Calu3 (cell line): ENCODE measurements around the gene LSM14A. TPM values are rescaled to one million over a fixed set of nuclear protein-coding genes. Genes with fewer than 3 reads are reported as not detected.

Experiments
- BruUV-seq: library from RNA; stranded (reverse); fragments of 400-500 nt; replicated peaks from 2 replicates; lab custom pipeline; 2021; lab: Mats Ljungman, UMichigan
- CTCF ChIA-PET: fragments of 300-600 bp; sonication (Branson Sonifier 250); formaldehyde crosslinking; loops from one replicate; lab custom pipeline; 2022; ENCODE audit warnings: antibody characterized with exemption; lab: Charles Lee
- DNase-seq: peaks from one replicate; pipeline ENCODE4 v3.0.0; 2022
- H3K27ac Mint-ChIP-seq: one replicate; pipeline ENCODE4 v1.8.0; 2022; ENCODE audit warnings: mixed read lengths; ENCODE audit not compliant: unreplicated experiment
- H3K27me3 Mint-ChIP-seq: one replicate; pipeline ENCODE4 v1.8.0; 2022; ENCODE audit warnings: mixed read lengths; ENCODE audit not compliant: unreplicated experiment
- H3K36me3 Mint-ChIP-seq: one replicate; pipeline ENCODE4 v1.8.0; 2022; ENCODE audit warnings: mild to moderate bottlenecking, moderate library complexity, mixed read lengths; ENCODE audit not compliant: insufficient read depth, unreplicated experiment
- H3K4me1 Mint-ChIP-seq: one replicate; pipeline ENCODE4 v1.8.0; 2022; ENCODE audit warnings: mild to moderate bottlenecking, low read depth, mixed read lengths; ENCODE audit not compliant: unreplicated experiment
- H3K4me3 Mint-ChIP-seq: one replicate; pipeline ENCODE4 v1.8.0; 2022; ENCODE audit warnings: mild to moderate bottlenecking, low read depth, moderate library complexity, mixed read lengths; ENCODE audit not compliant: unreplicated experiment
- H3K9me3 Mint-ChIP-seq: one replicate; pipeline ENCODE4 v1.8.0; 2022; ENCODE audit warnings: low read depth, mixed read lengths; ENCODE audit not compliant: unreplicated experiment
- CTCF ChIP-seq: fragments of 200-600 bp; IDR thresholded peaks from one replicate; pipeline ENCODE4 v1.8.0; 2022; ENCODE audit warnings: antibody characterized with exemption; ENCODE audit not compliant: unreplicated experiment
- intact Hi-C: fragments of 100-400 bp; cut with micrococcal nuclease; formaldehyde crosslinking; loops from one replicate; pipeline ENCODE4 v1.10.0; 2022; ENCODE audit not compliant: unreplicated experiment
- total RNA-seq: library from RNA; stranded (reverse); gene quantifications from 2 replicates; pipeline ENCODE4 v1.2.3, GENCODE V29; 2022

The LSM14A gene
- total RNA-seq, 1 experiment from 2014 or later: 131 TPM

GRCh38 chr19:34184880-34185491, 12.7 kb downstream of the LSM14A start:
- intact Hi-C loops: no loop called here
- Mint-ChIP-seq H3K9me3 (no peaks in the 10 kb centered on the region), H3K36me3 (peaks cover 5% of the 10 kb centered on the region), H3K27me3 (no peaks in the 10 kb centered on the region), H3K27ac (no peak overlapping the region), H3K4me3 (no peak overlapping the region), H3K4me1 (peaks cover 55% of the 10 kb centered on the region)
- CTCF ChIA-PET: no interaction called here
- no peak for DNase-seq
- BruUV-seq: no TSS peak
- TF ChIP-seq CTCF: no peak

GRCh38 chr19:34186205-34186604, 13.9 kb downstream of the LSM14A start:
- Mint-ChIP-seq H3K27me3 (no peaks in the 10 kb centered on the region), H3K9me3 (no peaks in the 10 kb centered on the region), H3K4me1 (peaks cover 55% of the 10 kb centered on the region), H3K36me3 (peaks cover 3% of the 10 kb centered on the region), H3K4me3 (no peak overlapping the region), H3K27ac (no peak overlapping the region)
- CTCF ChIA-PET: interaction anchor here (1.7 kb wide), 1 partner anchor 12 kb away, joined by 4 read pairs; no protein-coding TSS in a partner anchor
- intact Hi-C loops: no loop called here
- no TSS peak for BruUV-seq
- TF ChIP-seq CTCF: no peak
- no peak for DNase-seq

GRCh38 chr19:34187011-34187410, 14.7 kb downstream of the LSM14A start:
- TF ChIP-seq CTCF: no peak
- DNase-seq: no peak
- Mint-ChIP-seq H3K27ac (no peak overlapping the region), H3K27me3 (no peaks in the 10 kb centered on the region), H3K4me1 (peaks cover 53% of the 10 kb centered on the region), H3K36me3 (no peaks in the 10 kb centered on the region), H3K4me3 (no peak overlapping the region), H3K9me3 (no peaks in the 10 kb centered on the region)
- no TSS peak for BruUV-seq
- CTCF ChIA-PET: interaction anchor here (0.7 to 1.7 kb wide), 2 partner anchors 11 to 92 kb away, joined by 3 to 4 read pairs; no protein-coding TSS in a partner anchor
- intact Hi-C loops: no loop called here

GRCh38 chr19:34188408-34188807, 16.1 kb downstream of the LSM14A start:
- no peak for DNase-seq
- Mint-ChIP-seq H3K9me3 (no peaks in the 10 kb centered on the region), H3K36me3 (no peaks in the 10 kb centered on the region), H3K4me1 (peaks cover 43% of the 10 kb centered on the region), H3K27ac (no peak overlapping the region), H3K4me3 (no peak overlapping the region), H3K27me3 (no peaks in the 10 kb centered on the region)
- CTCF ChIA-PET: no interaction called here
- TF ChIP-seq CTCF: no peak
- BruUV-seq: no TSS peak
- intact Hi-C loops: no loop called here
